GM19395 (cell line): Measurements from ENCODE around the gene FAM43A.

ENCODE experiments used
- ATAC-seq: cut with Tn5 transposase; IDR thresholded peaks from one replicate; pipeline ENCODE4 v1.9.1; 2021; ENCODE audit warnings: mild to moderate bottlenecking, moderate library complexity; ENCODE audit not compliant: unreplicated experiment

The FAM43A gene, protein sequence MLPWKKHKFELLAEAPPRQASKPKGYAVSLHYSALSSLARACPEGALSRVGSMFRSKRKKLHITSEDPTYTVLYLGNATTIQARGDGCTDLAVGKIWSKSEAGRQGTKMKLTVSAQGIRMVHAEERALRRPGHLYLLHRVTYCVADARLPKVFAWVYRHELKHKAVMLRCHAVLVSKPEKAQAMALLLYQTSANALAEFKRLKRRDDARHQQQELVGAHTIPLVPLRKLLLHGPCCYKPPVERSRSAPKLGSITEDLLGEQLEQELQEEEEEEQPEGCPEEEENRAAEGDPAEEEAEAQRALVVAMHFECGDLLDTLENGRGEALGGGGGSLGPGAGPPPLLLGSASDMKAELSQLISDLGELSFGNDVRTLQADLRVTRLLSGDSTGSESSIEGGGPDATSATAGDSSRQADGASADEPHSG

DNA sequence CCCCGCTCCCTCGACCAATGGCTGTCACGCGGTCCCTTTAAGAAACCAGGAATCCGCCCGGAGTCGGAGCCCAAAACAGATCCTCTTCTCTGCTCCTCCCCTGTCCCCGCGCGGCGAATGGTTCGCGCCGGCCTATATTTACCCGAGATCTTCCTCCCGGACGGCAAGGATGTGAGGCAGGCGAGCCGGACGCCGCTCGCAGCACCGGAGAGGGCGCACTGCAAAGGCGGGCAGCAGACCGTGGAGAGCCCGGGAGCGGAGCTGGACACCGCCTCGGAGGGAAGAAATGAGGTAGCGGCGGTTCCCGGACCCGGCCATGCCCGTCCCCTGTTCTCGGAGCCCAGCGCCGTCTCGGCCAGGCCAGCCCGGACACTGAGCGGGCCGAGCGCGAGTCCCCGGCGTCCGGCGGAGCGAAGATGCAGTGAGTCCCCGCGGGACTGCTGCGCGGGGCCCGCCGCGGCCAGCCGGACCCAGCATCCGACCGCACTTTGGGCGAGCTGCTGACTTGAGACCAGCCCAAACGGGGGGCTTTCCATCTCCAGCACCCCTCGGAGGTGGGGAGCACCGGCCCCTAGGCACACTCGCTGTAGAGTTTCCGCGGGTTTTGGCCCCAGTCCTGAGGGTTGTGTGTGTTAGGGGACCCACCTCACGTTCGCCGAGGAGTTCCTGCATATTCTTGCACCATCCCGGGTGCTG is at the start of gene FAM43A:
Gene FAM43A (plus strand): TSS at position 166 of the 696 bp plus-strand sequence. CDS start 944 bp downstream, outside the sequence.
- peak; percentile 47 for ATAC-seq

DNA sequence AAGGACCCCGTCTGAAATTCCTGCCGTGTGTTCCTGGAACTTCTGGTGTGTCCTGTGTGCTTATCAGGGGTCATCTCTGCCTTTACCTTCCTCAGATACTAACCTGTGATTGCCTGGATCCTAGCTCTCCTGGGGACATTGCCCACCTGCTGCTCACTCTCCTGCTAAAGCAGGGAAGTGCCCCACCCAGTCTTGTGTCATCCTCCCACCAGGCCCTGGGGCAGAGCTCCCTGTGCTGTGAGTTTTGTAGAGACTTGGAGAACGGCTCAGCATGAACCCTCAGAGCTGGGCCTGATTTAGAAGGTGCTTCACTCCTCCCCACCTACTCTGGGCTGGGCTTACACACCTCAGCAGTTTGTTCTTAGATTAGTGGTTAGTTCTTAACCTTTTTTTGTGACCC is 48.6 kb upstream of the FAM43A start:
- ATAC-seq = no peak

DNA sequence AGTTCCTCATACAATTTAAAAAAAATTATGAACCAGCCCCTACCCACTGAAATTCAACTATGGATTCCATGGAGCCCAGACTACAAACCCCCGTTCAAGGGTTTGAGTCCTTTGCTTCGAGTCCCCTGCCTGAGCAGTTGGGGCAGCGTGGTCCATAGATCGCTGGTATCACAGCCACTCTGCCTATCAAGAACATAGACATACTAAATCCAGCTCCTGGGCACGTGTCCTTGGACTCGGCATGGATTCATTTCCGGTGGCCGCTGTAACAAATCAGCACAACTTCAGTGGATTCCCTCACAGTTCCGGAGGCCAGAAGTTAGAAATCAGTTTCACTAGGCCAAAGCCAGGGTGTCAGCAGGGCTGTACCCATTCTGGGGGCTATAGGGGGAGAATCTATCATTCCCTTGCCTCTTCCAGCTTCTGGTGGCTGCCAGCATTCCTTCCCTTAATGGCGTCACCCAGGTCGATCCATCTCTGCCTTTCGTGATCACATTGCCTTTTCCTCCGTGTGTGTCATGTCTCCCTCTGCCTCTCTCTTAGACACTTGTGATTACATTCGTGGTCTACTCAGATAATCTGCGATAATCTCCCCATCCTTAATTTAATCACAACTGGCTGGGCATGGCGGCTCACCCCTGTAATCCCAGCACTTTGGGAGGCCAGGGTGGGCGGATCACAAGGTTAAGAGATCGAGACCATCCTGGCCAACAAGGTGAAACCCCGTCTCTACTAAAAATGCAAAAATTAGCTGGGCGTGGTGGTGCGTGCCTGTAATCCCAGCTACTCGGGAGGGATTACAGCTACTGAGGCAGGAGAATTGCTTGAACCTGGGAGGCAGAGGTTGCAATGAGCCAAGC is 47.9 kb upstream of the FAM43A start:
- no peak for ATAC-seq

DNA sequence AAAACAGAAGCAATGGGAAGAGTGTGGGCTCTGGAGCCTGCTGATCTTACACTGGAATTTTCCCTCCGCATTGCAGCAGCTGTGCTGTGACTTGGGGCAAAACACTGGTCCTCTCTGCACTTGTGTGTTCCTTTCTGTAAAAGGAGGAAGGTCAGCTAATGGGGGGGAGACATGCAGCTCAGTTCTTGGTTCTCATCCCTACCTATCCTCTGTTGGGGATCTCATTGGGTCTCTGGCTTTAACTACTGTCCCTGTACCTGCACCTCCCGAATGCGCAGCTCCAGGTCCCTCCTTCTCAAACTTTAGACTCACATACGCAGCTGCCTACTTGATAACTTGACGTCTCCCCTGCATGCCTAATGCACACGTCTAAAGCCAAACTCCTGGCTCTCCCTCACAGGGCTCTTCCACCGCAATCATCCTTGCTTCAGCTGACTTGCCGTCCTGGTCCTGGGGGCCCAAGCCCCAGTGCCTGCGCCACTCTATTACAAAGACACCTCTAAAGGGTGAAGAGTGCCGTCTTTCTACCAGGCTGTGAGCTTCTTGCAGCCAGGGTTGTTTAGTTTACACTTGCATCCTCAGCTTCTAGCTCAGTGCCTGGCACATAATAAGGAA is 46.6 kb upstream of the FAM43A start:
- no peak for ATAC-seq

DNA sequence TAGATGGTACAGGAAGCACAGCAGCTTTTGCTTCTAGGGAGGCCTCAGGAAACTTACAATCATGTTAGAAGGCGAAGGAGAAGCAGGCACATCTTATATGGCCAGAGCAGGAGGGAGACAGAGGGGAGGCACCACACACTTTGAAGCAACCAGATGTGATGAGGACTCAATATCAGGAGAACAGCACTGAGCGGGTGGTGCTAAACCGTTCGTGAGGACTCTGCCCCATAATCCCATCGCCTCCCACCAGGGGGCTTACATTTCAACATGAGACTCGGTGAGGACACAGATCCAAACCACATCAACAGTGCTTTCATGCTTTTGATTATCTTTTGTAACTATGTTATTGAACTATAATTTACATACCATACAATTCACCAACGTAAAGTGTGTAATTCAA is 44.9 kb upstream of the FAM43A start:
- ATAC-seq = no peak

DNA sequence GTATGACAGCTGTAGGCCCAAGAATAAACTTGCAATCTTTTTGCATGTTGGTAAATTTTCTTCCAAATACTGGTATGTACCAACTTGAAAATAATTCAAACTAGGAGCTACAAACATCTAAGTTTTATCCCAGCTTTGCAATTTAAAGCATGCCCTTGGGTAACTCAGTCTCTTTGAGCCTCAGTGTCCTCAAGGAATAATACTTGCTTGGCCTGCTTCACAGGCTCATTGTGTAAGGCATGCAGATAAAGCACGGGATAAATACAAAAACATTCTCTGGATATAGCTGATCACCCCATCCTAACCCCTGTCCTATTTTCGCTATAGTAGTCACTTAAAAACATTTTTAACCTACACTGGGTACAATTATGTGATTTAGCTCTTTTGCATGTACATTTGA is 42.9 kb upstream of the FAM43A start:
- no peak for ATAC-seq

DNA sequence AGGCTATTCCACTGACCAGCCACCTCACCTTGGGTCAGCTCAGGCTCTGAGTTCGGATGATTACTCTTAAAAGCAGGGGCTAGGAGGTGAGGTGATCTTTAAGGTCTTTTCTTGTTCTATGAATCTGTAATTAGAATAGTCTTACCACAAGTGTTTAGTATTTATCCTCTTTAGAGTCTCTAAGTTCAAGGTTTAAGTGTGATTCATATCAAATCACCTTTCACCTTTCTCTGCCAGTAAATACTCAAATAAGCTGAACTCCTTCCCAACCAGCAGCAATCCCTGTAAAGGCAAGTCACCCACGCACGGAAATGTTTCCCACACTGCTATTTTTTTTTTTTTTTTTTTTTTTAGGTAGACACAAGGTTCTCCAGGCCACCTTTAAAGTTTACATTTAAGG is 37.9 kb upstream of the FAM43A start:
- ATAC-seq = no peak

DNA sequence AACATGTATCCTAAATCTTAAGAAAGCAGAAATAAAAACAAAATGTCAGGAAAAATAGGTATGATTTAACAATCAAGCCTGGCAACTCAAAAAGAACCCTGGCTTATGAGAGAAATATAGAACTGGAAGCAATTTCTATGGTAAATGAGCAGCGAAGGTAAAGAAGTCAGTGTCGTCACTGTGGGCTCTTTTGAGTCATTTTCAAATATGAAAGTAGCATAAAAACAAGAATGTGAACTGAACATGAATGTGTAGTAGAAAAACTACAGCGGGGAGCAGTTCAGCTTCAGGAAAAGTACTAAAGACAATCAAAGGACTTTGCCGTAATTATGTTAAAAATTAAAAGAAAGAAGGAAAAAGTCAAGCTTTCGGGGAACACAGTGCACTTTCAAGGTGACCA is 31.2 kb upstream of the FAM43A start:
- ATAC-seq = peak; percentile 96

DNA sequence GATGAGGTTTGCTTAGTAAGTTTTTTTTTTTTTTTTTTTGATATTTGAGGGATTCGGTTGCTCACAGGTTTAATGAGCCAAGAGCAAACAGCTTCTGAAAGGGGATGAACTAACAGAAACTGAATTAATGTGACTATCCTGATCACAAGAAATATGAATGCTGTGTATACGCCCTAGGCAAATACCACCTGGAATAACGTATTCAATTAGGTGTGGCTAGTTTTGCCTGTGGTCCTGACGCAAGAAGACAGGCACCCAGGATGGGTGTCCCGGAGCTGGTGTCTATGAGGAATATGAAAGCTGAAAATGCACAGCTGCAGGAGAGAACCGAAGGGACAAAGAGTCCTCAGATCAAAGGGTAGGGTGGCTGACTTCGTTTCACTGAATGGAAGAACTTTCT is 28.2 kb upstream of the FAM43A start:
- ATAC-seq = no peak

DNA sequence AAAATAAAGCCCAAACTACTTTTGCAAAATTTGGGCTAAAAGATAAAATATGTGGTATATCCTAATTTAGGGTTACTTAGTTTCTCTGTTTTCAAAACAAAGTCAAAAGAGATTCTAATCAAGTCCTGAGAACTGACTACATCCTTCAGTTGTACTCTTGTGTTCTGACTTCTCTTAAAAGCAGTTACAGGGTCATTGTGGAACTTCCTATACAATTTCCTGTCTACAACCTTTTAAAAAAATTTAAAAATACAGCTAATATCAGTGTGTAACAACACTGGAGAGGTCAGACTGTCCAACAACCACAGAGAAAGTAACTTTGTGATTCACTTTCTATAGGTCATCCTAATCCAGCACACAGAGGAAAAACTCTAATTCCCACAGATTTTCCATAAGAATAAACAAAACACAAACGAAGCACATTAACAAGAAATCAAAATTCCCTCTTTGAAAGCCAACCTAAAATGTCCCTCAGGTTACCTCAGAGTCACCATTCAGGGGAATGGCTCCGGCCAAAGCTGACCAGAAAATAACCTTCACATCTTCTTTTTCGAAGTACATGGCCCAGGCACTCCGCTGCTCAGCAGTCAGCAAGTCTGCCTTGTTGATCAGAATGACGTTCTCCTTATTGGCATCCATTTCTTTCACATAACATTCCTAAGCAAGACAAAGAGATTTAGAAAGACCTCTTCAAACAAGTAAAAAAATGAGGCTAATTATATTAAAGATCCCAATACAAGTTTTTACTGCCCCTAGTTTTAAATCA is 27.0 kb upstream of the FAM43A start:
- no peak for ATAC-seq

DNA sequence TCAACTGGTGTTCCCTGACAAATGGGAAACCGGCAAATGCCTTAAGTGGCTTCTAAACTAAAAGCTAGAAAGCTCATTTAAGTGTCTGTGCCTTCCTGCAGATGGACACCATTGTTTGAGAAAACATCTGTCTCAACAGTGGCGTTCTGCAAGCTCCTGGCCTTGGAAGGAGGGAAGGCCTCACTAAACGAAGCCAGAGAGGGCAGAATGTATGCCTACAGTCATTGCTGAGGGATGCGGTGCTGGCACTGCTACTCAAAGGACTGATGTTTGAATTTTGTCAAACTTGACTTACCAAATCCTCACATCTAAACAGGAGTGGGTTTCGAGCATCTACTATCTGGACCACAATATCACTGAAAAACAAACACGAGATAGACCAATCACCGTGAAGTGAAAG is 25.9 kb upstream of the FAM43A start:
- no peak for ATAC-seq

DNA sequence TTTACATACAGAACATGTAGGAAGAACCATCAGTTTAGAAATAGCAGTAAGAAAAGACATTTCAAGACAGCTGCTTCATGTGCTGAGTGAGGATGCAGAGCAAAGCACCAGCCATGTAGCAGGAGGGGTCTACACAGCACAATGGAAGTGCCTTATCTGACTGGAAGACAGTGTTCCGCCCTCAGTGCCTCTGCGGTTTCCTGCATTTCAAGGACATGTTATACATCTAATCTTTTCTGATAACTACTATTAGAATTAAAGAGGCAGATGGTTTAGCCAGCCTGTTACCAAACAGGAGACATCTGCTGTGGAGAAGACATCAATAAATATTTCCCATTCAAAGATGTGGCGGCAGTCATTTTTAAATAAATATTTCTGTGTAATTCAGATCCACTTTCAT is 24.3 kb upstream of the FAM43A start:
- no peak for ATAC-seq

DNA sequence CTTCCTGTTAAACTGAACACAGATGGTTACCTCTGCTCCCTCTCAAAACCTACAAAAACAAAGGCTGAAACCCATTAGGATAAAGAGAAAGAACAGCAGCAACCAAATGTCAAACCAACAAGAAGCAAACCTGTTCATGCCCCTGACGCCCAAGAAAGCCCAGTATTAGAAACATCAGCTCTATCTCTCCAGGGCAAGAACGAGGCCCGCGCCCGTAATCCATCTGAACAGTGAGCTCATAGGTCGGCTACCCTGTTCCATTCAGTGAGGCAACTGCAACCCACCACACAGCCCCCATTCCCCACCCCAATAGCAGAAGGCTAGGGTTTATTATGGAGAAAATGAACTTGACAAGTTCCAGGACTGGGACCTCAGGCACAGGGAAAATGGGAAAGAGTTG is 23.7 kb upstream of the FAM43A start:
- ATAC-seq = no peak

DNA sequence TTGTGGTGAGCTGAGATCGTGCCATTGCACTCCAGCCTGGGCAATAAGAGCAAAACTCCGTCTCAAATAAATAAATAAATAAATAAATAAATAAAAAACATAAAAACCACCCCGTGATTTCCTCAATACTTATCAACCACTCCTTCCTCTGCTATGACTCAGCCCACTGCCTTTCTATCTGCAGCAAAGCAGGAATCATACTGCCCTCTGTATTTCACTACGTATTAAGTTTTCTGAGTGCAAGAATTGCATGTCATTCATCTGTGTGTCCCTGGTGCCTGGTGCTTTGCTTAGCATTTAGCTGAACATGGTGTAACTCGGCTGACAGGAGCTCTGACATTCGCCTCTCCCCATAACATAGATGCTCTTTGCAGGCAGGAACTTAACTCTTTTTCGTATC is 20.8 kb upstream of the FAM43A start:
- ATAC-seq = no peak

DNA sequence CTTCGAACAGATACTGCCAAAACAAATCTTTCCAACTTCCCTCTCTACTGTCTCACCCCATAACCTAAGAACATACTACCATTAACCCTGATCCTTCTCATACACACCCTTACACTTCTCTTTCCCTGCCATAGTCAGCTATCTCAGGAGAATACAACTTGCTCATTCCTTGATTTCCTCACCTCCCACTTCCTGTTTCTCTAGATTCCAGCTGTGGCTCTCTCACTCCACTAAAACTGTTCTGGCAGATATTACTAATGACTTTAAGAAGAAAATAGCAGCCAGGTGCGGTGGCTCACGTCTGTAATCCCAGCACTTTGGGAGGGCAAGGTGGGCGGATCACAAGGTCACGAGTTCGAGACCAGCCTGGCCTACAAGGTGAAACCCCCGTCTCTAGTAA is 18.3 kb upstream of the FAM43A start:
- ATAC-seq = no peak

DNA sequence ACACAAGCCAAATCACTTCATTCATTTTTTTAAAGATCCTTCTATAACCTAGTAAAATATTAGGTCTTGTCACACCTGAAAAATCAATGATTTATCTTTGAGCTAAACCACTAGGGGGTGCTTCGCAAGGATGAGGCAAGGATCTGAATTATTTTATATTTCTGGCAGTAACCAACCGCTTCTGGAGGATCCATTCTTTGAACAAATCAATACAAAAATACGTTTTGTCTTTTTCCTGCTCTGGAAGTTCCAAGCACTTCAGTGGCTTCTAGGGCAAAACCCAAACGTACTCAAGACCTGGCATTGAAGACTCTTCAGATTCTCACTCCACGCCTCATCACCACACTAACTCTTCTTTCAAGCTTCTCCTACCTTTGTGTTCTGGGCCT is 14.2 kb upstream of the FAM43A start:
- ATAC-seq = peak; percentile 33

DNA sequence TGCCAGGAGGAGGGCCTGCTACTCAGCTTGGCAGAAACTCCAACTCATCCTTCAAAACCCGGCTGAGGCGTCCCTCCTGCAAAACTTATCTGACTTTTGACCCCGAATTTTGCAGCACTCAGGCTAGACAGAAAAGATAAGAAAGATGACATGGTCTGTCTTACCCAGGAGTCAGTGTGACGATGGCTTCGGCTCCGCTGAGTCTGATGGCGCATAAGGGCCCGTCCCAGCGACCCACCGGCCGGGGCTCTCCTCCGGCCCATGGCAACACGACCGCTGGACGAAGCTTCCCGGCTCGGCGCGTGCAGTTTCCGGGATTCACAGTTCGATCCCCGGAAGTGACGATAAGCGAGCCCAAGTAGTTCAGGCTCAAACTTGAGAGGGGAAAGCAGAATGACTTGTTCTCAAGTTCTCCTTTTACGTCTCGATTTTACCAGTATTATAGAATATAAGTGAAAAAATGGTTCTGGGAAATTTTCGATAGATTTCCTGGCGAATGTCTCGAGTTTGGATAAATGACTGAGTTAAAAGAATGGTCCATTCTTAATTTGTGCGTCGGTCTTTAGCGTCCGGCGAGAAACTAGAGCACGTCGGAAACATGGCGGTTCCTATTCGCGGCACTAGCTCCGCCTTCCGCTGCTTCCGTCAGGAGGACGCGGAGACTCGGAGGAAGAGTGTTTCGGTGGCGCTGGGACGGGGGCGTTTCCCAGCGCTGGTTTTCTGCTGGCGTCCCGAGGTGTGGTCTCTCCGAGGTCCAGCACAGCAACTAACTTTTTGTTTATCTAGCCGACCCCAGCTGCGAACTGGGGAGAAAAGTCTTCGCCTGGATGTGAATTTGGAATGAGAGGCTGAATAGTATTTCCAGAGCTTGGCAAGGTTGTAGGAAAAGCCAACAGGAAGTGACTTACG is 13.5 kb upstream of the FAM43A start, which contains the start of gene LSG1:
Gene LSG1 (minus strand): TSS at position 292 of the 909 bp plus-strand sequence. CDS start 29 bp downstream, at position 263.
- ATAC-seq = peak; percentile 91

DNA sequence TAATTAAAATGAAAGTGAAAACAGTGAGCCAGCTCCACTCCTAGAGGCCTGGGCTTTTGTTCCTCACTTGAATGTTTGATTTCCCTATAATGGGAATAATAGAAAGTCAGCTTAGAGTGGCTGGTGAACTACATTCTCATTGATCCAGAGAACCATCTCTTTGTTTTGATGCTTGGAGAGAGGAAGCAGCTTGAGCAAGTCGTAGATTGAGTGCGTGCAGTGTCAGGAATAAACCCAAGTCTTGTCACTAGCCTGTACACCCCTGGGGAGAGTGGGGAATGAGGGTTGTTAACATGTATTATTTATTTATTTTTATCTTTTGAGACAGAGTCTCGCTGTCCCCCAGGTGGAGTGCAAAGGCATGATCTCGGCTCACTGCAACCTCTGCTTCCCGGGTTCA is 12.8 kb upstream of the FAM43A start:
- no peak for ATAC-seq

DNA sequence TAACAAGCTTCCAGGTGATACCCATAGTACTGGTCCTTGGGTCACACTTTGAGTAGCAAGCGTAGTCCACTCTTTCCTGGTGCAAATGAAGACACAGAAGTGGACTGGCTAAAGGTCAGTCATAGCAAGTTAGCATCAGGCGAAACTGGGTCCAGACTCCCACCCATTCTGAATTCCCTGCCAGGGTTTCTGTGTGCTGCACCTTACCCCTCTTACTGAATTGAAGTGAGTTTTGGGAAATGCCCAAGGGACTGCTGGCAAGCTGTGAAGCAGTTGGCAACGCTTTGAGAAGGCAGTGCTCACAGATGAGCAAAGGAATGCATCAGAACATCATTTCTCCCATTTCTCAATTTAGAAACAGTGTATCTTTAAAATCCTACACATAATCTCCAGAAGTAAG is 11.9 kb upstream of the FAM43A start:
- no peak for ATAC-seq
